Colonic mucosa (tissue), 4 donors: Measurements from ENCODE around the gene THAP8. TPM values are rescaled to one million over a fixed set of nuclear protein-coding genes. Genes with fewer than 3 reads are reported as not detected.

Experiments
- DNase-seq: peaks from one replicate; pipeline ENCODE4 v3.0.0-alpha.2; 2020
- H3K27ac ChIP-seq: fragments of 200-600 bp; one replicate; pipeline ENCODE4 v1.8.0; 2021
- H3K27me3 ChIP-seq: fragments of 200-600 bp; one replicate; pipeline ENCODE4 v1.8.0; 2021
- H3K36me3 ChIP-seq: fragments of 200-600 bp; one replicate; pipeline ENCODE4 v1.8.0; 2021
- H3K4me1 ChIP-seq: fragments of 200-600 bp; one replicate; pipeline ENCODE4 v1.8.0; 2021; ENCODE audit warnings: mild to moderate bottlenecking
- H3K4me3 ChIP-seq: fragments of 200-600 bp; one replicate; pipeline ENCODE4 v1.8.0; 2021
- H3K9ac ChIP-seq, 2 donors: one replicate each; pipeline ENCODE4 v1.7.0; 2013; ENCODE audit warnings: control low read depth in 2 of 2, low read depth in 2 of 2, low read length in 2 of 2
- H3K9me3 ChIP-seq: fragments of 200-600 bp; one replicate; pipeline ENCODE4 v1.8.0; 2021
- CTCF ChIP-seq: fragments of 200-600 bp; IDR thresholded peaks from one replicate; pipeline ENCODE4 v1.8.0; 2022; ENCODE audit warnings: antibody characterized with exemption, mild to moderate bottlenecking
- intact Hi-C: fragments of 100-400 bp; cut with DNase I; formaldehyde crosslinking; loops from one replicate; pipeline ENCODE4 v1.14.1; 2022
- total RNA-seq, 2 donors: library from RNA; stranded (reverse); fragmentation: NEBNext Ultra II Directional in 1 of 2; extraction: Animal tissue kit (Norgen Biotek cat#: 25700) in 1 of 2; gene quantifications; one replicate each; pipeline ENCODE4 v1.2.1, GENCODE V29; 2021
- donor health status: healthy.
- donor health status: DM: no; HTN: no; CAD: no.
- donor health status: DM: no; HTN: no; CAD: no.

The THAP8 gene
- total RNA-seq, 2 donors from 2014 or later, result 3.3 to 4.6 TPM

GRCh38 chr19:36058481-36059179, 4.5 kb upstream of the THAP8 start:
- no peak overlapping the region for H3K27ac ChIP-seq
- intact Hi-C loops, result loop anchor here (10.0 kb wide), 2 partner anchors 56 to 64 kb away; partner anchors contain the start of genes OVOL3, POLR2I, SDHAF1 and TBCB

GRCh38 chr19:36054733-36055686, 925 bp upstream of the THAP8 start, which contains the start of gene WDR62:
Gene WDR62 (plus strand): TSS chr19:36054897. CDS start chr19:36054972, 75 bp downstream.
- H3K27me3 ChIP-seq, result no peaks in the 10 kb centered on the region
- H3K4me3 ChIP-seq, result peak within 1 kb of the TSS; percentile 70
- peak within 1 kb of the TSS; percentile 59 to 96 for H3K9ac ChIP-seq
- intact Hi-C loops, result loop anchor here (10.0 kb wide), 2 partner anchors 60 kb away; partner anchors contain the start of genes OVOL3, POLR2I, SDHAF1 and TBCB
- H3K4me1 ChIP-seq, result peaks cover 5% of the 10 kb centered on the region
- H3K9me3 ChIP-seq, result no peaks in the 10 kb centered on the region
- TF ChIP-seq CTCF, result no peak
- peak within 1 kb of the TSS; percentile 95 for H3K27ac ChIP-seq
- H3K36me3 ChIP-seq, result no peaks in the 10 kb centered on the region
- DNase-seq, result peak; percentile 94

More at GRCh38 chr19:36058481-36059179, 4.5 kb upstream of the THAP8 start:
- no peaks in the 10 kb centered on the region for H3K9me3 ChIP-seq
- no peak overlapping the region for H3K4me3 ChIP-seq
- TF ChIP-seq CTCF, result no peak
- H3K4me1 ChIP-seq, result peaks cover 5% of the 10 kb centered on the region
- H3K9ac ChIP-seq, result no peak overlapping the region
- no peaks in the 10 kb centered on the region for H3K27me3 ChIP-seq
- H3K36me3 ChIP-seq, result no peaks in the 10 kb centered on the region
- no peak for DNase-seq

GRCh38 chr19:36051637-36052036, 2.4 kb downstream of the THAP8 start:
- no peaks in the 10 kb centered on the region for H3K27me3 ChIP-seq
- no peak for DNase-seq
- no peak for TF ChIP-seq CTCF
- H3K9me3 ChIP-seq, result no peaks in the 10 kb centered on the region
- no peak overlapping the region for H3K4me3 ChIP-seq
- H3K36me3 ChIP-seq, result no peaks in the 10 kb centered on the region
- intact Hi-C loops, result loop anchor here (10.0 kb wide), 2 partner anchors 57 to 63 kb away; partner anchors contain the start of genes OVOL3, POLR2I, SDHAF1 and TBCB
- no peak overlapping the region for H3K9ac ChIP-seq
- no peak overlapping the region for H3K27ac ChIP-seq
- peaks cover 5% of the 10 kb centered on the region for H3K4me1 ChIP-seq

- intact Hi-C loops, result loop anchor here (10.0 kb wide), 2 partner anchors 56 to 64 kb away; partner anchors contain the start of genes OVOL3, POLR2I, SDHAF1 and TBCB
Measured at GRCh38 chr19:36051236-36051635, 2.8 kb downstream of the THAP8 start.

More at GRCh38 chr19:36051236-36051635, 2.8 kb downstream of the THAP8 start:
- peaks cover 5% of the 10 kb centered on the region for H3K4me1 ChIP-seq
- no peak overlapping the region for H3K9ac ChIP-seq
- H3K4me3 ChIP-seq, result no peak overlapping the region
- H3K9me3 ChIP-seq, result no peaks in the 10 kb centered on the region
- no peak for TF ChIP-seq CTCF
- H3K27me3 ChIP-seq, result no peaks in the 10 kb centered on the region
- DNase-seq, result no peak
- H3K36me3 ChIP-seq, result no peaks in the 10 kb centered on the region
- H3K27ac ChIP-seq, result no peak overlapping the region
